K562 (cell line): ENCODE results near the gene NT5DC1. TPM values are rescaled to one million over a fixed set of nuclear protein-coding genes. Genes with fewer than 3 reads are reported as not detected.

Experiments
- ATAC-seq: fragments of 200-7000 bp; cut with Tn5 transposase; 3 replicates; pipeline ENCODE4 v1.9.1; 2020; ENCODE audit warnings: moderate library complexity
- BruUV-seq: library from RNA; stranded (reverse); fragments of 400-500 nt; replicated peaks from 2 replicates; lab custom pipeline; 2021; lab: Mats Ljungman, UMichigan
- CTCF ChIA-PET: fragments of 300-600 bp; formaldehyde crosslinking; extraction: SDS; loops from one replicate; lab custom pipeline; 2021; ENCODE audit warnings: low intra/inter-chr PET ratio; lab: Yijun Ruan, JAX
- POLR2A ChIA-PET: fragments of 300-600, 350-650 bp; sonication (Branson Sonifier 250); formaldehyde crosslinking; extraction: SDS; loops from one replicate; lab custom pipeline; 2021; ENCODE audit warnings: antibody characterized with exemption, inconsistent platforms; lab: Yijun Ruan, JAX
- DNase-seq, 4 experiments: peaks; one replicate each; pipeline versions ENCODE4 v3.0.0 to v3.0.0-alpha.2; 2011 to 2018; ENCODE audit warnings: low spot score in 3 of 4, mixed read lengths in 3 of 4; ENCODE audit errors: extremely low read depth in 1 of 4
- FAIRE-seq: peaks from 2 replicates; lab custom pipeline; 2011; peaks lifted over from hg19 to GRCh38; lab: Jason Lieb, UNC
- H2AFZ ChIP-seq: 2 replicates; pipeline ENCODE4 v1.6.0; 2011; ENCODE audit warnings: low read depth, low read length, control low read depth, inconsistent platforms
- H3K27ac ChIP-seq: fragments of 200-600 bp; 3 replicates; pipeline ENCODE4 v1.8.0; 2011; ENCODE audit warnings: low read depth, mild to moderate bottlenecking, control low read depth, inconsistent platforms, low read length, moderate library complexity, mixed read lengths; ENCODE audit errors: extremely low read depth
- H3K27me3 ChIP-seq, 2 experiments: fragments of 300-600 bp in 1 of 2; 2 replicates in 1 of 2; 3 replicates in 1 of 2; pipeline versions ENCODE4 v1.6.0 to v1.8.0; 2011; ENCODE audit warnings: inconsistent platforms in 2 of 2, low read length in 2 of 2, mild to moderate bottlenecking in 1 of 2, mixed read lengths in 1 of 2, moderate library complexity in 1 of 2; ENCODE audit not compliant: control insufficient read depth in 2 of 2, insufficient read depth in 2 of 2
- H3K36me3 ChIP-seq: fragments of 300-600 bp; 3 replicates; pipeline ENCODE4 v1.8.0; 2011; ENCODE audit warnings: mild to moderate bottlenecking, low read length, inconsistent platforms; ENCODE audit not compliant: control insufficient read depth, insufficient read depth
- H3K4me1 ChIP-seq, 2 experiments: fragments of 200-600 bp in 1 of 2; replicated peaks in 1 of 2; 2 replicates in 1 of 2; 3 replicates in 1 of 2; pipeline versions ENCODE4 v1.5.1 to v1.8.0; 2011; ENCODE audit warnings: inconsistent platforms in 2 of 2, low read length in 2 of 2, mild to moderate bottlenecking in 1 of 2, mixed read lengths in 1 of 2, moderate library complexity in 1 of 2; ENCODE audit not compliant: control insufficient read depth in 2 of 2, insufficient read depth in 2 of 2
- H3K4me2 ChIP-seq: 2 replicates; pipeline ENCODE4 v1.6.1; 2011; ENCODE audit warnings: low read length, control low read depth, inconsistent platforms, mixed read lengths; ENCODE audit not compliant: insufficient read depth
- H3K4me3 ChIP-seq: fragments of 200-600 bp; sonication (generic), shearing (Covaris generic); 2 replicates; pipeline ENCODE4 v1.5.1; 2016; ENCODE audit warnings: control low read depth, inconsistent platforms
- H3K79me2 ChIP-seq: fragments of 200-600 bp; 3 replicates; pipeline ENCODE4 v1.8.0; 2011; ENCODE audit warnings: low read length, inconsistent platforms; ENCODE audit not compliant: control insufficient read depth, insufficient read depth
- H3K9ac ChIP-seq, 2 experiments: 2 replicates each; pipeline versions ENCODE4 v1.6.0 to v1.6.1; 2011; ENCODE audit warnings: low read depth in 2 of 2, low read length in 2 of 2, control low read depth in 1 of 2, inconsistent platforms in 1 of 2, mild to moderate bottlenecking in 1 of 2, mixed read lengths in 1 of 2; ENCODE audit not compliant: insufficient read depth in 1 of 2
- H3K9me1 ChIP-seq: one replicate; pipeline ENCODE4 v1.6.0; 2011; ENCODE audit warnings: inconsistent platforms, mild to moderate bottlenecking, low read length, moderate library complexity; ENCODE audit not compliant: control insufficient read depth, insufficient read depth
- H3K9me3 ChIP-seq: replicated peaks from 2 replicates; pipeline ENCODE4 v1.5.1; 2011; ENCODE audit warnings: low read depth, low read length, inconsistent platforms; ENCODE audit not compliant: control insufficient read depth, insufficient read depth
- H4K20me1 ChIP-seq: replicated peaks from 2 replicates; pipeline ENCODE4 v1.6.1; 2011; ENCODE audit warnings: low read length, inconsistent platforms, mixed read lengths; ENCODE audit not compliant: control insufficient read depth, insufficient read depth
- ARHGAP35 ChIP-seq: fragments of 450-650 bp; IDR thresholded peaks from 2 replicates; pipeline ENCODE4 v1.6.1; 2018; ENCODE audit not compliant: partially characterized antibody
- HMGN3 ChIP-seq: IDR thresholded peaks from 2 replicates; pipeline ENCODE4 v1.6.1; 2011; ENCODE audit warnings: borderline replicate concordance, low read depth, mild to moderate bottlenecking, mixed read lengths, low read length; ENCODE audit not compliant: insufficient read length; ENCODE audit errors: extremely low read depth
- HOXB6 ChIP-seq: fragments of 250-450 bp; sonication (Bioruptor Pico); IDR thresholded peaks from 2 replicates; pipeline ENCODE4 v1.5.1; 2022; ENCODE audit warnings: mild to moderate bottlenecking, borderline replicate concordance
- MECOM ChIP-seq: fragments of 250-450 bp; sonication (Bioruptor Pico); IDR thresholded peaks from 2 replicates; pipeline ENCODE4 v1.8.0; 2022; ENCODE audit warnings: inconsistent platforms
- OTX1 ChIP-seq: fragments of 450-650 bp; formaldehyde crosslinking; IDR thresholded peaks from 2 replicates; pipeline ENCODE4 v1.4.0; 2022; ENCODE audit warnings: mild to moderate bottlenecking
- PURB ChIP-seq: sonication (generic); formaldehyde crosslinking; IDR thresholded peaks from 2 replicates; pipeline ENCODE4 v1.9.0; 2021; ENCODE audit warnings: low read depth, mild to moderate bottlenecking, missing genetic modification reagents
- SRSF1 ChIP-seq: fragments of 200-400 bp; formaldehyde crosslinking; IDR thresholded peaks from 2 replicates; pipeline ENCODE4 v1.6.1; 2017; ENCODE audit warnings: mild to moderate bottlenecking, low read depth, low read length, moderate library complexity
- SRSF9 ChIP-seq: fragments of 200-400 bp; formaldehyde crosslinking; IDR thresholded peaks from 2 replicates; pipeline ENCODE4 v1.6.1; 2017; ENCODE audit warnings: low read depth, low read length, borderline replicate concordance
- STAT5B ChIP-seq: fragments of 250-450 bp; sonication (Bioruptor Pico); IDR thresholded peaks from 2 replicates; pipeline ENCODE4 v1.8.0; 2021; ENCODE audit warnings: mild to moderate bottlenecking, inconsistent platforms
- TEAD4 ChIP-seq, 2 experiments: sonication (generic) in 1 of 2; formaldehyde crosslinking in 1 of 2; IDR thresholded peaks; 2 replicates each; pipeline versions ENCODE4 v1.6.1 to v1.8.0; 2012 to 2022; ENCODE audit warnings: borderline replicate concordance in 1 of 2, inconsistent platforms in 1 of 2, low read length in 1 of 2, mild to moderate bottlenecking in 1 of 2, missing genetic modification reagents in 1 of 2
- ZNF212 ChIP-seq: fragments of 450-650 bp; formaldehyde crosslinking; IDR thresholded peaks from 2 replicates; pipeline ENCODE4 v1.4.0; 2020; ENCODE audit warnings: mild to moderate bottlenecking
- ZNF696 ChIP-seq: fragments of 250-450 bp; sonication (Bioruptor Pico); conservative IDR thresholded peaks from 2 replicates; pipeline ENCODE4 v1.4.0; 2020; ENCODE audit warnings: mild to moderate bottlenecking, moderate library complexity
- ZNF699 ChIP-seq: fragments of 250-450 bp; sonication (Bioruptor Pico); IDR thresholded peaks from 2 replicates; pipeline ENCODE4 v1.8.0; 2021; ENCODE audit warnings: mild to moderate bottlenecking, moderate library complexity; ENCODE audit not compliant: insufficient replicate concordance
- WGBS: fragments of 100-300 bp; shearing (Covaris generic); methylation state at CpG from one replicate; pipeline ENCODE4 v1.1.6; 2016; ENCODE audit warnings: low coverage, mixed read lengths; ENCODE audit not compliant: insufficient coverage; ENCODE audit errors: missing lambda C conversion rate; 5-methylcytosine and 5-hydroxymethylcytosine counted together
- in situ Hi-C: fragments of 300-500 bp; cut with MboI; formaldehyde crosslinking; loops from 4 replicates; pipeline ENCODE4 v1.15.0; 2018; ENCODE audit warnings: inconsistent platforms, mixed read lengths
- intact Hi-C: fragments of 100-400 bp; cut with micrococcal nuclease; formaldehyde crosslinking; loops from 2 replicates; pipeline ENCODE4 v1.14.2; 2022
- polyA plus RNA-seq, 8 experiments: library from polyadenylated mRNA; depleted of rRNA in 4 of 8; stranded (reverse) in 5 of 8; unstranded in 3 of 8; fragments of >200 nt; fragmentation: Nextera tagmentation in 2 of 8; fragmentation: Illumina TruSeq in 1 of 8; extraction: Ambion mirVana in 2 of 8; extraction: Trizol in 1 of 8; gene quantifications; 2 replicates each; pipeline versions ENCODE4 v1.2.1 to v1.2.3, GENCODE V29; 2011 to 2014; ENCODE audit warnings: inconsistent platforms in 1 of 8, missing spikeins in 1 of 8
- total RNA-seq, 7 experiments: library from RNA; depleted of rRNA in 6 of 7; stranded (reverse); fragments of >200 nt in 6 of 7; fragmentation: Illumina TruSeq in 2 of 7; extraction: Trizol in 2 of 7; gene quantifications; 2 replicates each; pipeline versions ENCODE4 v1.2.1 to v1.2.3, GENCODE V29; 2011 to 2021; ENCODE audit warnings: low replicate concordance in 1 of 7
- TF ChIP-seq, protein P1 (sequence below): fragments of 200-800 bp; sonication (Bioruptor generic); IDR thresholded peaks from 2 replicates; pipeline ENCODE4 v1.6.1; 2016; ENCODE audit warnings: missing genetic modification characterization, missing compliant biosample characterization
- TF ChIP-seq, protein P2 (sequence below): fragments of 250-450 bp; sonication (Bioruptor Pico); IDR thresholded peaks from 2 replicates; pipeline ENCODE4 v1.6.1; 2021; ENCODE audit warnings: mild to moderate bottlenecking

The NT5DC1 gene
- total and polyA plus RNA-seq, 9 of the 15 experiments (the other 6 are each of a cell fraction or from before 2014, with no cell fraction given), result 4.9 to 28.5 (median 16.3) TPM

DNA sequence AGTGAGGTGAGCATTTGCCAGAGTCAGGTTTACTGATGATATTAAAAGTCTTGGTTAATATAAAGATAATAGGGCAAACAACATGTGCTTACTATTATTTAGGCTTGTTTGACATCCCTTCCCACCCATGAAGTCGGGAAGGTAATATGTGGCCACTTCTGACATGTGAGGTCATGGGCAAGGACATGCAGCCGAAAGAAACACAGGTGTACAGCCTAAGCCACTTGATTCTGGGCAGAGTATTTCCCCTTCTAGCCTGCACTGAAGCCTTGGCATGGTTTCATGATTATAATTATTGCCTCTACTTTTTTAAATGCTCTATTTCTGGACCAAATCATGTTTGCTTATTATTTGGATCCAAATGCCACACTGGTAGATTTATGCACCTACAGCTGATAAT is 100.9 kb downstream of the NT5DC1 start:
- DNase-seq, result no peak
- WGBS, result 69% methylated on average over 2 of the region's 2 CpGs

More for the DNA sequence above, 100.9 kb downstream of the NT5DC1 start:
- Histone ChIP-seq H3K9me1 (no peaks in the 10 kb centered on the region), H3K36me3 (no peaks in the 10 kb centered on the region), H3K9me3 (no peaks in the 10 kb centered on the region), H3K27me3 (no peaks in the 10 kb centered on the region), H2AFZ (no peak overlapping the region)
- POLR2A ChIA-PET, result no interaction called here
- in situ Hi-C loops, result no loop called here
- FAIRE-seq, result no peak
- TF ChIP-seq STAT5B (CRISPR knock-in tag), result no peak
- no peak for TF ChIP-seq MECOM
- no peak for TF ChIP-seq ZNF699
- TF ChIP-seq HMGN3, result no peak
- no peak for TF ChIP-seq PURB (CRISPR knock-in tag)
- TF ChIP-seq SRSF1, result no peak
- TF ChIP-seq OTX1 (CRISPR knock-in tag), result no peak
- TF ChIP-seq SRSF9, result no peak
- no peak for TF ChIP-seq ZNF696
- TF ChIP-seq TEAD4 (IDR thresholded peaks at IDR 0.05; ENCODE audit: low read length), result no peak
- no peak for TF ChIP-seq TEAD4 (CRISPR knock-in tag; IDR thresholded peaks at IDR 0.05; ENCODE audit: borderline replicate concordance)
- TF ChIP-seq, protein P1, sequence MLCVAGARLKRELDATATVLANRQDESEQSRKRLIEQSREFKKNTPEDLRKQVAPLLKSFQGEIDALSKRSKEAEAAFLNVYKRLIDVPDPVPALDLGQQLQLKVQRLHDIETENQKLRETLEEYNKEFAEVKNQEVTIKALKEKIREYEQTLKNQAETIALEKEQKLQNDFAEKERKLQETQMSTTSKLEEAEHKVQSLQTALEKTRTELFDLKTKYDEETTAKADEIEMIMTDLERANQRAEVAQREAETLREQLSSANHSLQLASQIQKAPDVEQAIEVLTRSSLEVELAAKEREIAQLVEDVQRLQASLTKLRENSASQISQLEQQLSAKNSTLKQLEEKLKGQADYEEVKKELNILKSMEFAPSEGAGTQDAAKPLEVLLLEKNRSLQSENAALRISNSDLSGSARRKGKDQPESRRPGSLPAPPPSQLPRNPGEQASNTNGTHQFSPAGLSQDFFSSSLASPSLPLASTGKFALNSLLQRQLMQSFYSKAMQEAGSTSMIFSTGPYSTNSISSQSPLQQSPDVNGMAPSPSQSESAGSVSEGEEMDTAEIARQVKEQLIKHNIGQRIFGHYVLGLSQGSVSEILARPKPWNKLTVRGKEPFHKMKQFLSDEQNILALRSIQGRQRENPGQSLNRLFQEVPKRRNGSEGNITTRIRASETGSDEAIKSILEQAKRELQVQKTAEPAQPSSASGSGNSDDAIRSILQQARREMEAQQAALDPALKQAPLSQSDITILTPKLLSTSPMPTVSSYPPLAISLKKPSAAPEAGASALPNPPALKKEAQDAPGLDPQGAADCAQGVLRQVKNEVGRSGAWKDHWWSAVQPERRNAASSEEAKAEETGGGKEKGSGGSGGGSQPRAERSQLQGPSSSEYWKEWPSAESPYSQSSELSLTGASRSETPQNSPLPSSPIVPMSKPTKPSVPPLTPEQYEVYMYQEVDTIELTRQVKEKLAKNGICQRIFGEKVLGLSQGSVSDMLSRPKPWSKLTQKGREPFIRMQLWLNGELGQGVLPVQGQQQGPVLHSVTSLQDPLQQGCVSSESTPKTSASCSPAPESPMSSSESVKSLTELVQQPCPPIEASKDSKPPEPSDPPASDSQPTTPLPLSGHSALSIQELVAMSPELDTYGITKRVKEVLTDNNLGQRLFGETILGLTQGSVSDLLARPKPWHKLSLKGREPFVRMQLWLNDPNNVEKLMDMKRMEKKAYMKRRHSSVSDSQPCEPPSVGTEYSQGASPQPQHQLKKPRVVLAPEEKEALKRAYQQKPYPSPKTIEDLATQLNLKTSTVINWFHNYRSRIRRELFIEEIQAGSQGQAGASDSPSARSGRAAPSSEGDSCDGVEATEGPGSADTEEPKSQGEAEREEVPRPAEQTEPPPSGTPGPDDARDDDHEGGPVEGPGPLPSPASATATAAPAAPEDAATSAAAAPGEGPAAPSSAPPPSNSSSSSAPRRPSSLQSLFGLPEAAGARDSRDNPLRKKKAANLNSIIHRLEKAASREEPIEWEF (CRISPR knock-in tag), result no peak
- no peak for TF ChIP-seq HOXB6
- TF ChIP-seq, protein P2, sequence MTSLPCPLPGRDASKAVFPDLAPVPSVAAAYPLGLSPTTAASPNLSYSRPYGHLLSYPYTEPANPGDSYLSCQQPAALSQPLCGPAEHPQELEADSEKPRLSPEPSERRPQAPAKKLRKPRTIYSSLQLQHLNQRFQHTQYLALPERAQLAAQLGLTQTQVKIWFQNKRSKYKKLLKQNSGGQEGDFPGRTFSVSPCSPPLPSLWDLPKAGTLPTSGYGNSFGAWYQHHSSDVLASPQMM (CRISPR knock-in tag), result no peak
- no peak for TF ChIP-seq ZNF212
- no peak for TF ChIP-seq ARHGAP35
- TF ChIP-seq, all 486 proteins: peak for 0
- CTCF ChIA-PET, result no interaction called here
- H4K20me1 ChIP-seq, result no peaks in the 10 kb centered on the region
- BruUV-seq, result no TSS peak
- H3K4me2 ChIP-seq, result no peak overlapping the region
- ATAC-seq, result no peak
- no peaks in the 10 kb centered on the region for H3K4me1 ChIP-seq
- no peak overlapping the region for H3K27ac ChIP-seq
- H3K9ac ChIP-seq, result no peak overlapping the region
- intact Hi-C loops, result no loop called here
- no peak overlapping the region for H3K4me3 ChIP-seq
- H3K79me2 ChIP-seq, result no peaks in the 10 kb centered on the region
